Astrocyte (in vitro differentiated cells and primary cell): ENCODE measurements around the gene OR56A3. TPM values are rescaled to one million over a fixed set of nuclear protein-coding genes. Genes with fewer than 3 reads are reported as not detected.

Experiments
- DNase-seq: peaks from one replicate; pipeline ENCODE4 v3.0.0-alpha.2; 2010; ENCODE audit warnings: low read depth
- FAIRE-seq: peaks from 2 replicates; lab custom pipeline; 2011; peaks lifted over from hg19 to GRCh38; lab: Jason Lieb, UNC
- H2AFZ ChIP-seq: 2 replicates; pipeline ENCODE4 v1.6.0; 2012; ENCODE audit warnings: low read depth, low read length, inconsistent platforms
- H3K27ac ChIP-seq: 2 replicates; pipeline ENCODE4 v1.5.1; 2011; ENCODE audit warnings: low read depth, low read length, inconsistent platforms
- H3K27me3 ChIP-seq: 2 replicates; pipeline ENCODE4 v1.6.0; 2011; ENCODE audit warnings: low read length, inconsistent platforms; ENCODE audit not compliant: insufficient read depth
- H3K36me3 ChIP-seq: 2 replicates; pipeline ENCODE4 v1.5.1; 2011; ENCODE audit warnings: low read length, inconsistent platforms; ENCODE audit not compliant: insufficient read depth
- H3K4me1 ChIP-seq: 2 replicates; pipeline ENCODE4 v1.5.1; 2011; ENCODE audit warnings: low read length, inconsistent platforms; ENCODE audit not compliant: insufficient read depth
- H3K4me2 ChIP-seq: 2 replicates; pipeline ENCODE4 v1.6.0; 2012; ENCODE audit warnings: low read length, inconsistent platforms
- H3K4me3 ChIP-seq: 2 replicates; pipeline ENCODE4 v1.5.1; 2011; ENCODE audit warnings: low read depth, mild to moderate bottlenecking, low read length, inconsistent platforms; ENCODE audit not compliant: insufficient read depth
- H3K79me2 ChIP-seq: 2 replicates; pipeline ENCODE4 v1.6.0; 2012; ENCODE audit warnings: mild to moderate bottlenecking, low read length, inconsistent platforms; ENCODE audit not compliant: insufficient read depth
- H3K9ac ChIP-seq: 2 replicates; pipeline ENCODE4 v1.6.0; 2012; ENCODE audit warnings: mild to moderate bottlenecking, low read length, inconsistent platforms
- H3K9me3 ChIP-seq: 2 replicates; pipeline ENCODE4 v1.5.1; 2012; ENCODE audit warnings: low read depth, mild to moderate bottlenecking, low read length, inconsistent platforms; ENCODE audit not compliant: insufficient read depth
- H4K20me1 ChIP-seq: 2 replicates; pipeline ENCODE4 v1.6.0; 2012; ENCODE audit warnings: low read length, inconsistent platforms; ENCODE audit not compliant: insufficient read depth
- H3K27ac Mint-ChIP-seq: one replicate; pipeline ENCODE4 v1.8.0; 2021; ENCODE audit warnings: mild to moderate bottlenecking, mixed read lengths; ENCODE audit not compliant: unreplicated experiment
- H3K27me3 Mint-ChIP-seq: one replicate; pipeline ENCODE4 v1.8.0; 2021; ENCODE audit warnings: low read depth, mixed read lengths; ENCODE audit not compliant: unreplicated experiment
- H3K36me3 Mint-ChIP-seq: one replicate; pipeline ENCODE4 v1.8.0; 2021; ENCODE audit warnings: low read depth, mixed read lengths; ENCODE audit not compliant: unreplicated experiment
- H3K4me1 Mint-ChIP-seq: one replicate; pipeline ENCODE4 v1.8.0; 2021; ENCODE audit warnings: low read depth, mixed read lengths; ENCODE audit not compliant: unreplicated experiment
- H3K4me3 Mint-ChIP-seq: one replicate; pipeline ENCODE4 v1.8.0; 2021; ENCODE audit warnings: mild to moderate bottlenecking, moderate library complexity, mixed read lengths; ENCODE audit not compliant: unreplicated experiment
- H3K9me3 Mint-ChIP-seq: one replicate; pipeline ENCODE4 v1.8.0; 2021; ENCODE audit warnings: mild to moderate bottlenecking, mixed read lengths; ENCODE audit not compliant: unreplicated experiment
- CTCF ChIP-seq: IDR thresholded peaks from 2 replicates; pipeline ENCODE4 v1.5.1; 2011; ENCODE audit warnings: low read depth, mild to moderate bottlenecking, inconsistent platforms, low read length, moderate library complexity; ENCODE audit not compliant: insufficient read depth
- EZH2 ChIP-seq: IDR thresholded peaks from 2 replicates; pipeline ENCODE4 v1.6.1; 2012; ENCODE audit warnings: mild to moderate bottlenecking, low read length, inconsistent platforms; ENCODE audit not compliant: insufficient read depth
- total RNA-seq: library from RNA; stranded (reverse); gene quantifications from 2 replicates; pipeline ENCODE4 v1.2.1, GENCODE V29; 2021

OR56A3 gene
- total RNA-seq, 1 donor from 2014 or later: not detected

- Mint-ChIP-seq H3K36me3 (no peaks in the 10 kb centered on the region), H3K9me3 (no peaks in the 10 kb centered on the region), H3K27ac (no peak overlapping the region), H3K4me3 (no peak overlapping the region), H3K27me3 (peaks cover 14% of the 10 kb centered on the region), H3K4me1 (no peaks in the 10 kb centered on the region)
- Histone ChIP-seq H3K4me3 (no peak overlapping the region), H4K20me1 (no peaks in the 10 kb centered on the region), H3K27me3 (no peaks in the 10 kb centered on the region), H3K9me3 (peaks cover 3% of the 10 kb centered on the region), H3K4me2 (no peak overlapping the region), H3K9ac (no peak overlapping the region), H3K36me3 (no peaks in the 10 kb centered on the region), H3K27ac (no peak overlapping the region), H3K79me2 (no peaks in the 10 kb centered on the region), H3K4me1 (no peaks in the 10 kb centered on the region), H2AFZ (no peak overlapping the region)
- no peak for DNase-seq
- FAIRE-seq: no peak
- no peak for TF ChIP-seq CTCF
- no peak for TF ChIP-seq EZH2
Observed at GRCh38 chr11:5994791-5995190, 52.7 kb downstream of the OR56A3 start.

Other genes starting within 250 kb of the OR56A3 start
- gene OR56B1, start 205.8 kb upstream of the OR56A3 start, total RNA-seq: not detected in 2 replicates
- gene OR52N4, start 188.0 kb upstream of the OR56A3 start, total RNA-seq: not detected in 2 replicates
- gene OR52N5, start 158.9 kb upstream of the OR56A3 start, total RNA-seq: not detected in 2 replicates
- not detected in 2 replicates for gene OR52N1, start 151.0 kb upstream of the OR56A3 start, total RNA-seq
- not detected in 2 replicates for gene OR52N2, start 133.3 kb upstream of the OR56A3 start, total RNA-seq
- gene OR52E6, start 100.4 kb upstream of the OR56A3 start, total RNA-seq: not detected in 2 replicates
- gene OR52E8, start 84.6 kb upstream of the OR56A3 start, total RNA-seq: not detected in 2 replicates
- not detected in 2 replicates for gene OR52E4, start 61.6 kb upstream of the OR56A3 start, total RNA-seq
- not detected in 2 replicates for gene OR52E5, start 49.0 kb upstream of the OR56A3 start, total RNA-seq
- gene OR56A5, start 26.2 kb downstream of the OR56A3 start, total RNA-seq: not detected in 2 replicates
- gene OR52L1, start 44.7 kb downstream of the OR56A3 start, total RNA-seq: not detected in 2 replicates
- not detected in 2 replicates for gene OR56A4, start 64.7 kb downstream of the OR56A3 start, total RNA-seq
- gene OR56A1, start 88.5 kb downstream of the OR56A3 start, total RNA-seq: not detected in 2 replicates
- gene OR56B4, start 165.4 kb downstream of the OR56A3 start, total RNA-seq: not detected in 2 replicates
- not detected in 2 replicates for gene OR52B2, start 228.1 kb downstream of the OR56A3 start, total RNA-seq